ENCODE measurements around the gene PFDN1.

- no peak for TF ChIP-seq ZFP30 (CRISPR knock-in tag; IDR thresholded peaks at IDR 0.05)
- TF ChIP-seq CSDC2 (CRISPR knock-in tag; IDR thresholded peaks at IDR 0.05), result no peak
- no peak for TF ChIP-seq BACH2 (CRISPR knock-in tag; IDR thresholded peaks at IDR 0.05; ENCODE audit: borderline replicate concordance)
- no peak for TF ChIP-seq TSHZ2 (CRISPR knock-in tag; IDR thresholded peaks at IDR 0.05)
- no peak for TF ChIP-seq RARB (CRISPR knock-in tag; IDR thresholded peaks at IDR 0.05)
- TF ChIP-seq CSRNP3 (CRISPR knock-in tag; IDR thresholded peaks at IDR 0.05), result no peak
Measured at GRCh38 chr5:140294753-140295152, 8.1 kb downstream of the PFDN1 start.

All from SK-N-SH treated with all-trans-retinoic acid at 6 μM for 48 hours (cell line).